ENCODE results near the gene CD1E.

CD1E gene

DNA sequence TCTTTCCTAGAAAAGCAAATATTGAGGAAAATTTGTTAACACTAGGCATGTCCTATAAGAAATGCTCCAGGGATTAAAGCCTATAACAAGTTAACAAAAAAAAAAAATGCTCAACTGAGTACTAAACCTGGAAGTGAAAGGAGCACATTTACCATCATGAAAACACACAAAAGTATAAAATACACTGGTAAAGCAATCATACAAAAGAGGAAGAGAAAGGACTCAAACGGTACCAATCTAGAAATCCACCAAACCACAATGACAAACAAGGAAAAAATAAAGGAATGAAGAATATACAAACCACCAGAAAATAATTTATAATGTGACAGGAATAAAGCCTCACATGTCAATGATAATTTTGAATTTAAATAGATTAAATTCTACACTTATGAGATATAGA is 21.2 kb downstream of the CD1E start:
- Histone ChIP-seq H3K9me3 (ENCODE audit: low read length) (no peaks in the 10 kb centered on the region), H3K36me3 (ENCODE audit: insufficient read depth, low read length) (no peaks in the 10 kb centered on the region), H3K4me3 (ENCODE audit: low read length) (no peak overlapping the region), H3K4me1 (ENCODE audit: insufficient read depth, low read length) (no peaks in the 10 kb centered on the region), H3K27me3 (ENCODE audit: insufficient read depth, low read length) (no peaks in the 10 kb centered on the region), H2AFZ (ENCODE audit: low read depth, low read length) (no peak overlapping the region)

DNA sequence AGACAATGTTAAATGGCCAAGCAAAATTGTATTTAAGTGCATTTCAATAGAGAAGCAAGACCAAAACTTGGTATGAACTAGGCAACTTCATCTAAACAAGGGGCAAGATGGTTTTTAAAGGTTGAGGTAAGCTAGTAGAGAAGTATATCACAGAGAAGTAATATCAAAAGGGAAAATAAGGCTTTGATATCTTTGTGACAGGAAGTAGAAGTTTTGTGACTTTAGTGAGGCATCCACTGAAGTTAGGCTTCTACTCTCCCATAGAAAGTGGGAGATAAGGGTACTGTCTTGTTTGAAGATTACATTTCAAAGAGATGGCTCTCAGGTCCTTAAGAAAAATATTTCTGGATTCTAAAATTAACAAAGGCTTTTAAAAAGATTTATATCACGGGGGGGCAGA is 36.6 kb downstream of the CD1E start:
- H3K4me3 ChIP-seq (ENCODE audit: low read length), result no peak overlapping the region
- no peaks in the 10 kb centered on the region for H3K4me1 ChIP-seq (ENCODE audit: insufficient read depth, low read length)
- no peak overlapping the region for H2AFZ ChIP-seq (ENCODE audit: low read depth, low read length)
- no peaks in the 10 kb centered on the region for H3K27me3 ChIP-seq (ENCODE audit: insufficient read depth, low read length)
- no peaks in the 10 kb centered on the region for H3K36me3 ChIP-seq (ENCODE audit: insufficient read depth, low read length)
- no peaks in the 10 kb centered on the region for H3K9me3 ChIP-seq (ENCODE audit: low read length)

DNA sequence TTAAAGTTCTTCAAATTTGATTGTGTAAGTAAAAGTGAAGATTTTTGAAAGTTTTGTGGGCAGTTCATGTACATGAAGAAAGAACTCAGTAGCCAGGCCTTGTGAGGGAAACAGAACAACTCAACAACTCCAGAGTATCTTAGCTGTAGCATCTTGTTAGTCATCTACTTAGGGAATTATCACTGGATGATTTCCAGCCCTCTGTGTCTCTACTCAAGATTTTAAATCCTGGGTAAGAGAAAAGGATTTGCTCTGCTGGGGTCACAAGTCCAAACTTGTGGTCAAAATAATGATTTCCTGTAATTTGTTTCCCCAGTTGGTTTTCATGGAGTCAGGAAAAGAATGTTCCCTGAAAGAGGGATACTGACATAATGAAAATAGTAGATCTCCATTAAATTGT is 37.4 kb downstream of the CD1E start:
- no peak overlapping the region for H3K4me3 ChIP-seq (ENCODE audit: low read length)
- H3K4me1 ChIP-seq (ENCODE audit: insufficient read depth, low read length), result no peaks in the 10 kb centered on the region
- H3K27me3 ChIP-seq (ENCODE audit: insufficient read depth, low read length), result no peaks in the 10 kb centered on the region
- H3K36me3 ChIP-seq (ENCODE audit: insufficient read depth, low read length), result no peaks in the 10 kb centered on the region
- H3K9me3 ChIP-seq (ENCODE audit: low read length), result no peaks in the 10 kb centered on the region
- no peak overlapping the region for H2AFZ ChIP-seq (ENCODE audit: low read depth, low read length)

DNA sequence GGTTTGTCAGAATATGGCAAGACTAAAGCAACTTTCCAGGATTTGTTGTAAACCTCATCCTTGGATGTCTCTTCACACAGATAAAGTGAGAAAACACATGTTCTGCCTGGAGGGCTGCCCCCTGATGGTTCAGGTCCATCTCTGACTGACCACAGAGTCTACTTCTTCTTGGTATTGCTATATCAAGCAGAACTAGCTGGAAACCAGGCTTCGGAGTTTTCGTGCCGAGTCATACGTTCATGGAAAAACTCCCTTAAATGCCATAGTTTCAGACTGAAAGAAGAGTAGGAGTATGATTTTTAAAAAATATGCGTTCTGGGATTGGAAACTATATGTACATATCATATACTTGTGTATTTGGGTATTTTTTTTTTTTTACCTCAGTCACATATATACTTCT is 39.8 kb downstream of the CD1E start:
- no peaks in the 10 kb centered on the region for H3K36me3 ChIP-seq (ENCODE audit: insufficient read depth, low read length)
- no peaks in the 10 kb centered on the region for H3K9me3 ChIP-seq (ENCODE audit: low read length)
- no peak overlapping the region for H2AFZ ChIP-seq (ENCODE audit: low read depth, low read length)
- H3K4me1 ChIP-seq (ENCODE audit: insufficient read depth, low read length), result no peaks in the 10 kb centered on the region
- no peak overlapping the region for H3K4me3 ChIP-seq (ENCODE audit: low read length)
- no peaks in the 10 kb centered on the region for H3K27me3 ChIP-seq (ENCODE audit: insufficient read depth, low read length)

DNA sequence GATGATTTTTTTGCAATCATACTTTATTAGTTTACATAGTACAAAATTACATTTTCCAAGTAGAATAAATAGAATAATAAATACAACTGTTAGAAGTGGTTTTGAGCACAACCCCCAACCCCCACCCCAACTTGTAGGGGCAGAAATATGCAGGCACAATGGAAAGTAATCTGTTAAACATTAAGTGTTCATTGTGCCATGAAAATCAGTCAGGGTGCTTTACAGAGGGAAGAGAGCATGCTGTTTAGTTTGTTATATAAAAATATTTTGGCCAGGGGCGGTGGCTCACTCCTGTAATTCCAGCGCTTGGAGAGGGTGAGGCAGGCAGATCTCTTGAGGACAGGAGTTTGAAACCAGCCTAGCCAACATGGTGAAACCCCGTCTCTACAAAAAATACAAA is 43.0 kb downstream of the CD1E start:
- Histone ChIP-seq H2AFZ (ENCODE audit: low read depth, low read length) (no peak overlapping the region), H3K9me3 (ENCODE audit: low read length) (no peaks in the 10 kb centered on the region), H3K27me3 (ENCODE audit: insufficient read depth, low read length) (no peaks in the 10 kb centered on the region), H3K4me1 (ENCODE audit: insufficient read depth, low read length) (no peaks in the 10 kb centered on the region), H3K36me3 (ENCODE audit: insufficient read depth, low read length) (no peaks in the 10 kb centered on the region), H3K4me3 (ENCODE audit: low read length) (no peak overlapping the region)

DNA sequence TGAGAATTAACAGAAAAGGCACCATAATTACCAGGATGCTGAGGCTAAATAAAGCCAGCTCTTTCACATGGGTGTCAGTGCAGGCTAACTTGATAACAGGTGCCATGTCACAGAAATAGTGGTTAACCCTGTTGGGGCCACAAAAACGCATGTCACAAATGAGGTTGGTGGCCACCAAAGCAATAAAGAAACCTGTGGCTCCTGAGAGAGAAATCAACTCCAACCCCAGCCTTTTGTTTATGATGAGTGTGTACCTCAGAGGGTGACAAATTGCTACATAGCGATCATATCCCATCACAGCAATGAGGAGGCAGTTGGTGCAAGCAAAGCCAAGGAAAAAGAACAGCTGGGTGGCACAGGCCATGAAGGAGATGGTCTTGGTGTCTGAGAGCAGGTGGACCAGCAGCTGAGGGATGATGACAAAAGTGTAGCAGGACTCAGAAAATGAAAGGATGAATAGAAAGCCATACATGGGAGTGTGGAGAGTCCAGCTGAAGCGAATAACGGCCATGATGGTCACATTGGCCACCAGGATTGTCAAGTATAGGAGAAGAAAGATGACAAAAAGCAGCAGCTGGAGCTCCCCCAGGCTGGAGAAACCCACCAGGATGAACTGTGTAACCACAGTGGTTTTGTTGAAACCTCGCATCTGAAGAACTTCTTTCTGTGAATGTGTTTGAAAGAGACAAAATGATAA is 45.3 kb downstream of the CD1E start, which contains the start of gene OR10T2:
Gene OR10T2, minus strand, starts transcription at position 649 of the 697 bp plus-strand sequence. Its CDS starts 0 bp downstream, at position 649.
- Histone ChIP-seq H3K4me1 (ENCODE audit: insufficient read depth, low read length) (no peaks in the 10 kb centered on the region), H3K27me3 (ENCODE audit: insufficient read depth, low read length) (no peaks in the 10 kb centered on the region), H3K4me3 (ENCODE audit: low read length) (no peak within 1 kb of the TSS), H3K36me3 (ENCODE audit: insufficient read depth, low read length) (no peaks in the 10 kb centered on the region), H2AFZ (ENCODE audit: low read depth, low read length) (no peak within 1 kb of the TSS), H3K9me3 (ENCODE audit: low read length) (no peaks in the 10 kb centered on the region)

DNA sequence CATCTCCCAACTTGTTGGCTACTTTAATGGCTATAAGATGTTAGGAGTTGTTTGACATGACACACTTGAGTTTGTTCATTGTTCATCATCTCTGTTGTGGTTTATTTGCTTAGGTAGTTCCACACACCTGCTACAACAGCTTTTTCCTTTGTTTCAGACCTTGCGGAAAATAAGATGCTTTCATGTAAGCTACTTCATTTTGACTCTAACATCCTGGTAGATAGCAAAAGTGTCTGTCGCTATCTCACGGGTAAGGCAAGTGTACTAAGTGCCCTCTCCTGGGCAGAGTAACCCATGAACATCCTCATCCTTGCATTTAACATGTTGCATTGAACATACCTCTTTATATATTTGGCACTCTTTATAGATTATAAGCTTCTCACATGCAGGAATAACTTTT is 47.2 kb downstream of the CD1E start:
- no peaks in the 10 kb centered on the region for H3K27me3 ChIP-seq (ENCODE audit: insufficient read depth, low read length)
- no peaks in the 10 kb centered on the region for H3K36me3 ChIP-seq (ENCODE audit: insufficient read depth, low read length)
- H3K4me3 ChIP-seq (ENCODE audit: low read length), result no peak overlapping the region
- no peaks in the 10 kb centered on the region for H3K9me3 ChIP-seq (ENCODE audit: low read length)
- H2AFZ ChIP-seq (ENCODE audit: low read depth, low read length), result no peak overlapping the region
- no peaks in the 10 kb centered on the region for H3K4me1 ChIP-seq (ENCODE audit: insufficient read depth, low read length)

DNA sequence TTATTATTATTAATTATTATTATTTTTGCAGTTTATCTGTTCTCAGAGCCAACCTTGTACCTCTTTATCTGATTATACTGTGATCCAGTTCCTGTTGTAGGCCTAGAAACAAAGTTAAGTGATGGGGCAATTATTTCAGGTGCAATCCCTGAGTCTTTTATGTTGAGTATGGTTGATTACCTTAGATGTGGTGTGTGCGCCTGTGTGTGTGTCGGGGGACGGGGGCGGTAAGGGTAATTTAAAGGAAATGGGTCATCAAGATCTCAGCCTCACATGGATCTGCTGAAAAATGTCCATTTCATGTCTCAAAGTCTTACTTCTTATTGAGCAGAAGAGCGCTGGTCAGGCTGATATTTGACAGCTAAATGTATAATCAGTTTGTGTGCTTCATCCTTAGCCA is 53.4 kb downstream of the CD1E start:
- Histone ChIP-seq H3K4me1 (ENCODE audit: insufficient read depth, low read length) (no peaks in the 10 kb centered on the region), H3K4me3 (ENCODE audit: low read length) (no peak overlapping the region)

More for the DNA sequence above, 53.4 kb downstream of the CD1E start:
- H3K27me3 ChIP-seq (ENCODE audit: insufficient read depth, low read length), result no peaks in the 10 kb centered on the region
- H2AFZ ChIP-seq (ENCODE audit: low read depth, low read length), result no peak overlapping the region
- no peaks in the 10 kb centered on the region for H3K9me3 ChIP-seq (ENCODE audit: low read length)
- H3K36me3 ChIP-seq (ENCODE audit: insufficient read depth, low read length), result no peaks in the 10 kb centered on the region

Data from neuron (in vitro differentiated cells).